GM23248 (cell line): ENCODE measurements around the gene APBA1.

Experiments
- EZH2 ChIP-seq: fragments of 200-600 bp; sonication (generic); IDR thresholded peaks from 2 replicates; pipeline ENCODE4 v1.6.1; 2018; ENCODE audit warnings: antibody characterized with exemption, mild to moderate bottlenecking; ENCODE audit not compliant: insufficient read depth, poor library complexity, severe bottlenecking
- EZH2phosphoT487 ChIP-seq: fragments of 200-600 bp; sonication (generic); IDR thresholded peaks from 2 replicates; pipeline ENCODE4 v1.6.1; 2018; ENCODE audit warnings: antibody characterized with exemption, moderate library complexity, mild to moderate bottlenecking, low read depth; ENCODE audit not compliant: insufficient read depth

GRCh38 chr9:69460012-69460411 is 212.2 kb downstream of the APBA1 start:
- TF ChIP-seq EZH2phosphoT487 (no peak), EZH2 (no peak)
